ENCODE data around the gene APOBEC3A.
"Not testable (repeated sequence)": the region's sequence is repeated elsewhere in the genome, so short reads cannot be mapped to it uniquely, and the experiment has no call there.

APOBEC3A gene

DNA sequence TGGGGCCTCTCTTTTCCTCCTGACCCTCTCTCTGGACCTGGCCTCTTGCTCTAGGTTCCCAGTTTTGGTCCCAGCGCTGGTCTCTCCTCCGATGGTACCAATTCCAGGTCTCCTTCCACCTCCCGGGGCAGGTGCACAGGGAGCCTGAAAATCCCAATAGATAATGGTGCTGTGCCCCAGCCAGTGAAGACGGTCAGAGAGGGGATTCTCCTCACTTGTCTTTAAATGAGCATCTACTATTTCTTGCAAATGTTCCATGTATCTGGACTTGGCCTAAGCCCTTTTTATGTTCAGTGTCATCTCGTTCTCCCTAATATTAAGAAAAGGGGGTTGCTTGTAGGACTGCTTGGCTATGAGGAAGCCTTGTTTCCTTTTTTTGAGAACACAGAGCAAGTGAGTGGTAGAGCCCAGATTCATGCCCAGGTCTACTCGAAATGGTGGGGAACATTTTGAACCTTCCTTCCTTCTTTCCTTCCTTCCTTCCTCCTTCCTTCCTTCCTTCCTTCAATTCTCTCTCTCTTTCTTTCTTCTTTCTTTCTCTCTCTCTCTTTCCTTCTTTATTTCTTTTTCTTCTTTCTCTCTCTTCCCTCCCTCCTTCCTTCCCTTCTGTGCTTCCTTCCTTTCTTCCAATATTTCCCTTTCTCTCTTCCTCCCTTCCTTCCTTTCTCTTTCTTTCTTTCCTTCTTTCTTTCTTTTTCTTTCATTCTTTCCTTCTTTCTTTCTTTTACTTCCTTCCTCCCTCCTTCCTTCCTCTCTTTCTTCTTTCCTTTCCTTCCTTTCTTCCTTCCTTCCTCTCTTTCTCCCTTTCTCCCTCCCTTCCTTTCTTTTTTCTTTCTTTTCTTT, 620 bp downstream of the APOBEC3A start:
- in situ Hi-C loops (cut with MboI; ENCODE audit: low sequenced_read_pairs): no loop called here

DNA sequence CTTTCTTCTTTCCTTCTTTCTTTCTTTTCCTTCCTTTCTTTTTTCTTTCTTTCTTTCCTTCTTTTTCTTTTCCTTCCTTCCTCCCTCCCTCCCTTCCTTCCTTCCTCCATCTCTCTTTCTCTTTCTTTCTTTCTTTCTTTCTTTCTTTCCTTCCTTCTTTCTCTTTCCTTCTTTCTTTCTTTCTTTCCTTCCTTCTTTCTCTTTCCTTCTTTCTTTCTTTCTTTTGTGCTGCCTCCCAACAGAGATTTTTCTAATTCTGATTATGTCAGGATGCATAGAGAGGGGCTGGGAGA, 1.2 kb downstream of the APOBEC3A start:
- in situ Hi-C loops (cut with MboI; ENCODE audit: low sequenced_read_pairs): not testable (repeated sequence)

DNA sequence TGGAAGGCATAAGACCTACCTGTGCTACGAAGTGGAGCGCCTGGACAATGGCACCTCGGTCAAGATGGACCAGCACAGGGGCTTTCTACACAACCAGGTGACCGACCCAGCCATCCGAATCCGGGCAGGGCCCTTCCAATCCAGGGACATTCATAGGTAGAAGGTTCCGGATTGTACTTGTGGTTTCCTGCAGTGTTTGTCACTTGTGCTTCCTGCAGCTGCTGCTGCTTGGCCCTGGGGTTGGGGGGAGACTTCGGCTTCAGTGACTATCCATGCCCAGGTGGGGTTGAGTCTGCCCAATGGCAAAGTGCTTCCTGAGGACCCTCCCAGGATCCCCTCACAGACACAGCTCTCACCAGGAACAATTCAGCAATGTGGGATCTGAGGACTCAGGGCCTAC, 2.2 kb downstream of the APOBEC3A start:
- in situ Hi-C loops (cut with MboI; ENCODE audit: low sequenced_read_pairs): no loop called here

- in situ Hi-C loops (cut with MboI; ENCODE audit: low sequenced_read_pairs): not testable (repeated sequence)
Measured at GRCh38 chr22:38960673-38961072, 3.3 kb downstream of the APOBEC3A start.

- in situ Hi-C loops (cut with MboI; ENCODE audit: low sequenced_read_pairs): not testable (repeated sequence)
Measured at GRCh38 chr22:38963291-38963738, 5.9 kb downstream of the APOBEC3A start.

- in situ Hi-C loops (cut with MboI; ENCODE audit: low sequenced_read_pairs): no loop called here
Measured at GRCh38 chr22:38963872-38964271, 6.5 kb downstream of the APOBEC3A start.

DNA sequence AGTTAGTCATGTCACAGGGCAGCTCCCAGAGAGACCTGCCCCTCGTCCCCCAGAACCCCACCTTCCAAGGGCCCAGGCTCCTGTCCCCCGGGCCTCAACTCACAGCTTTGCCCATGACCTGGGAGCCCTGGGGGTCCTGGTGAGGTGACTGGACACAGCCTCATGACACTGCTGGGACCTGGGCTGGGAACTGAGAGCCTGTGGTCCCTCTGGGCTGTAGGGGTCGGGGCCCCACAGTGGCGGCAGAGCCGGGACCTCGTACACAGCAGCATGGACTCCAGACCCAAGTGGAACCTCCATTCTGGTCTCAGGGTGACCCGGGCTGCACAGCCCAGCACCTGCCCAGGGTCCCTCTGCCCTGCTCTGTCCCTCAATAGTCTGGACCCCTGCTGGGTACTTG, 6.9 kb downstream of the APOBEC3A start:
- in situ Hi-C loops (cut with MboI; ENCODE audit: low sequenced_read_pairs): no loop called here

DNA sequence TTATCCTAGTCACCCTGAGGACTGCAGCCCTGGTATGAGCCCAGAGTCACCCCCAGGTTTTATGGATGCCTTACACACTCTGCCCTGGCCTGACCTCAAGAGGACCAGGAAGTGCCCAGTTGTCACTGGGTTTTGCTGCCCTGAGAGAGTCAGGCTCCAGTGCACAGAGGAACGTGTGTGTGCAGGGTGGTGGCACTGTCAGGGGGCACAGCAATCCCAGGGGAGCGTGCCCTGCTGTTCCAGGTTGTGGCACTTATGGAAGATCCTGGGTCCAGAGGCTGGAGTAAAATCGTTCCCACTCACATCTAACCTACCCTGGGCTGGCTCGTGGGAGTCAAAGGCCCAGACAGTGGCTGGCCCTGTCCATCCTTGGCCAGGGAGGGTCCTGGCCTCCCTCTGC, 7.6 kb downstream of the APOBEC3A start:
- in situ Hi-C loops (cut with MboI; ENCODE audit: low sequenced_read_pairs): no loop called here

DNA sequence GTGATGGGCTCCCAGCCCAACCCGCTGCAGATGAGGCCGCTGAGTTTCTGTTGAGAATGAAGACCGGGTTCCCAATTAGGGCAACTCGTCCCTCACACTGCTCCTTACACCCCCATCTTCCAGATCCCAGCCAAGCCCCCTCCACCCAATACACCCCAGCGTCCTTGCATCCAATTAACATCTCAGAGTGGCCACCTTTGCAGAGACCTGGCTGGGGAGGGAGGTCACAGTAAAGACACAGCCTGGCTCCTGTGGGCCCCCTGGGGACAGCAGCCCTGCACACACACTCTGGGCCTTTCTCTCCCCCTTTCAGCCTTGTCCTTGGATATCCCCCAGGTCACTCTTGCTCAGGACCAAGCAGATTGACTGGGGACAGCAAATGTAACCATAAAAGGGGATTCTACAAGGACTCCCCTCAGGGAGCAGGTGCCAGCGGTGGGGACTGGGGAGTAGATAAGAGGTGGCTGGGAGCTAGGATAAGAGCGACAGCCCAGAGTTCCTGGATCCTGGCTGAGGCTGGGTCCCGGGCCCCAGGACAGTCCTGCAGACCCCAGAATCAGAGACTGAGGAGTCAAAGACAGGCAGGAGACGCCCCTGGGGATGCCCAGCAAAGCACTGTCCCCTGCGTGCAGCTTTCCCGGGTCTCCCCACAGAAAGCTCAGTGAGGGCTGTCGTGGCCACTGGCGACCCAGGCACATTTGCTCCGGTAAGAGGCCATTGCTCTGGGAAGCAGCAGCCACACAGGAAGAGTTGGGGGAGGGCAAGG, 8.4 kb downstream of the APOBEC3A start:
- in situ Hi-C loops (cut with MboI; ENCODE audit: low sequenced_read_pairs): no loop called here

GRCh38 chr22:38966380-38966702, 8.9 kb downstream of the APOBEC3A start:
- in situ Hi-C loops (cut with MboI; ENCODE audit: low sequenced_read_pairs): no loop called here

DNA sequence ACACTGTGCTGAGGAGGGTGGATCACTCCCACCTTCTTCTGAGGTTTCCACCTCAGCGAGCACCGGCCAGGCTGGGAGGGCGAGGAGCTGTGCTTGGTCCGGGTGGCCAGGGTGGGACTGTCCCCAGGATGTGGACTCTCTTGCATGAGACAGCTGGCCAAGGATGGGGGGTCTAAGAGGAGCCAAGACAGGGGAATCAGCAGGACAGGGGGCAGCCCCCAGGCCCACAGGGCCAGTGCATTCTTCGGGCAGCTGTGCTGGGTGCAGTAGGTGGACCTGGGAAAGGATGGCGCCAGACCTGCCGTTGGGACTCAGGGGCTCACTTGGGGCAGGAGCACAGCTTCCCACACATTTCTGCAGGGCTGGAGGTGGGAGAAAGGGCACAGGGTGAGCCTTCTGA, 9.5 kb downstream of the APOBEC3A start:
- in situ Hi-C loops (cut with MboI; ENCODE audit: low sequenced_read_pairs): no loop called here

- in situ Hi-C loops (cut with MboI; ENCODE audit: low sequenced_read_pairs): no loop called here
Measured at GRCh38 chr22:38967451-38968450, 10.3 kb downstream of the APOBEC3A start.

GRCh38 chr22:38968801-38969200, 11.4 kb downstream of the APOBEC3A start:
- in situ Hi-C loops (cut with MboI; ENCODE audit: low sequenced_read_pairs): no loop called here

DNA sequence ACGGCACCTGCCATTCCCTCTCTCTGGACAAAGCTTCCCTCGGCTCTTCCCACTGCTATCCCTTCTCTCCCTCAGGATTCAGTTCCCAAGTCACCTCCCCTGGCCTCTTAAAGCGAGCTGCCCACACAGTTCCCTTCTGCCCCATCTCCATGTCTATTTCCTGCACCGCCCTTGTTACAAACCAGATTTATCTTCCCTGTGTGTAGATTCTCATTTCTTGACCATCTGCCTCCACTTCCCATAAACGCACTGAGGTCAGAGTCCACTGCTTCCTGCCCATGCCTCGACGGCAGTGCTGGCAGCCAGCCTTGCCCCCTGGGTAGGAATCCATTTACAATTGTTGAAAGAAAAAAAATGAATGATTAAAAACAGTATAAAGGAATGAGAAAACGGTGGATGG, 13.1 kb downstream of the APOBEC3A start:
- in situ Hi-C loops (cut with MboI; ENCODE audit: low sequenced_read_pairs): no loop called here

DNA sequence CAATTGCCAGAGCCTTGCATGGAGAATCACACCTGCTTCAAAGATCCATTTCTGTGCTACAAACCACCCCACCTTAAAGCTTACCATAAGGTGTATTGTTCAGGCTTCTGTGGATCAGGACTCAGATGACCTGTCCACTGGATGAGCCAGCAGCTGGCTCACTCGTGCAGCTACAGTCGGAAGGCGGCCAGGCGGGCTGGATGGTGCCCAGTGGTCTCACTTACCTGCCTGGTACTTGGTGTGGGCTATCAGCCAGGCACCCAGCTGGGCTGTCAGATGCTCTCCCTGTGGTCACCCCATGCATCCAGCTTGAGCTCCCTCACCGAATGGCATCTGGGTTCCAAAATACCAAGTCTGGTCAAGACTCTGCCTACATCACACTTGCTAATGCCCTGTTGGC, 13.8 kb downstream of the APOBEC3A start:
- in situ Hi-C loops (cut with MboI; ENCODE audit: low sequenced_read_pairs): no loop called here

DNA sequence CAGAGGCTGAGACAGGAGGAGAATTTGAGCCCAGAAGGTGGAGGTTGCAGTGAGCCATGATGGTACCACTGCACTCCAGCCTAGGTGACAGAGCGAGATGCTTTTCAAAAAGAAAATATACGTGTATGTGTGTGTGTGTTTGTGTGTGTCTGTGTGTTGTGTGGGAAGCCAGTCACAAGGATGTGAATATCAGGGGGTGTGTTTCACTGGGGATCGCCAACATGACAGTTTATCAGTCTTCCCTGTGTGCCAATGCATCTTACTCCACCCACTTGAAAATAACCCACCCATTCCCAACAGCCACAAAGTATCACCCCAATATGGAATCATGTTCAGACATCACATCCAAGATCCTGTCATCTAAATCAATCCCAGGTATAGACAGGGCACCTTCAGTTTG, 14.4 kb downstream of the APOBEC3A start:
- in situ Hi-C loops (cut with MboI; ENCODE audit: low sequenced_read_pairs): no loop called here

- in situ Hi-C loops (cut with MboI; ENCODE audit: low sequenced_read_pairs): no loop called here
Measured at GRCh38 chr22:38972558-38972957, 15.1 kb downstream of the APOBEC3A start.

DNA sequence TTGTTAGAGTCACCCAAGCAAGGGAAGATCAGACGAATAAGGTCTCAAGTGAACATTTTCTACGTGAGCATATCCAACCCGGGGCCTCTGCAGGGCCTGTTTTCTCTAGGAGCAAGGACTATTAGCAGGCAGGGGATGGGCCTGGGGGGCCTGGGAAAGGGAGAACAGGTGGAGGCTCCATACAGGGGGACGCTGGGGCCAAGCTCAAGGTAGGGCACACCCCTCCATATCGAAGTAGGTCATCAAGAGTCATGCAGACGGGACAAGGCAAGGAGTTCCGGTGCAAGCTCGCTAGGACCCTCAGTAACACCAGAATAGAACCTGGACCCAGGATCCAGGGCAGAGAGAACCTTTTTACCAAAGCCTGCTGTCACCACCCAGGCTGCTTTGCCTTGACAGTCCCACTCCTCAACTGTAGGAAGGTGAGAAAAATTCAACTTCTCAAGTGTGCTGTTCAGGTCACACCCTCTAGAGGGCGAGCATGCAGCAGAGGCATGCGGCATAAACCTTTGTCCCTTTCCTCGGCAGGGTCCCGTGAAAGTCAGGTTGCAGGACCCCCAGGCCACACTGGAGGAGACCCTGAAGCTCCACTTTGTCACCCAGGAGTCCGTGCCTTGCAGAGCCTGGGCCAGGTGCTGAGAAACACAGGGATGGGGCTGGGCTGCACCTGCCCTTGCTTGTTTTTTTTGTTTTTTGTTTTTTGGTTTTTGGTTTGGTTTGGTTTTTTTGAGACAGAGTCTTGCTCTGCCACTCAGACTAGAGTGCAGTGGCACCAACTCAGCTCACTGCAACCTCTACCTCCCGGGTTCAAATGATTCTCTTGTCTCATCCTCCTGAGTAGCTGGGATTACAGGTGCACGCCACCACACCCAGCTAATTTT, 16.1 kb downstream of the APOBEC3A start:
- in situ Hi-C loops (cut with MboI; ENCODE audit: low sequenced_read_pairs): no loop called here

GRCh38 chr22:38974170-38974825, 16.9 kb downstream of the APOBEC3A start:
- in situ Hi-C loops (cut with MboI; ENCODE audit: low sequenced_read_pairs): no loop called here

DNA sequence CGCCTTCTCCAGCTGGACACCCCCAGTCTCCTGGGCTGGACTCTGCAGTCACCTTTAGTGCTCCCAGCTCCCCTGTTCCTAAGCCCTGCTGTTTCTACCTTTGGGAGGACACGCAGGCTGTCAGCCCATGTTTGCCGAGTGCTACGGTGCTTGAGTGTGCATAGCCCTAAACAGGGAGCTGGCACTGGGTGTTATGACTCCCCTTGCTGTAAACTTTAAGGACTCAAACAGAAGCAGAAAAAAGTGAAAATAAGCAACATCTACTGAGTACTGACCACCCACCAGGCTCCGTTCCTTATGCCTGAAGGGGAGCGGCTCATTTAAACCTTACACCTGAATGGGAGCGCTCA, 17.4 kb downstream of the APOBEC3A start:
- in situ Hi-C loops (cut with MboI; ENCODE audit: low sequenced_read_pairs): no loop called here

All from HL-60/S4 (cell line).